HUES48 (cell line): Measurements from ENCODE around the gene MCM5.
A peak's percentile ranks its signal among the peaks of the same experiment; 100 is the strongest.
"Not testable (repeated sequence)": the region's sequence is repeated elsewhere in the genome, so short reads cannot be mapped to it uniquely, and the experiment has no call there.

Experiments
- H3K27ac ChIP-seq: one replicate; pipeline ENCODE4 v1.7.0; 2013; ENCODE audit warnings: low read depth, low read length, inconsistent platforms
- H3K27me3 ChIP-seq: 2 replicates; pipeline ENCODE4 v1.6.1; 2013; ENCODE audit warnings: mild to moderate bottlenecking, low read length; ENCODE audit not compliant: control insufficient read depth, insufficient read depth
- H3K36me3 ChIP-seq: 2 replicates; pipeline ENCODE4 v1.6.1; 2013; ENCODE audit warnings: low read length; ENCODE audit not compliant: control insufficient read depth, insufficient read depth
- H3K4me1 ChIP-seq: 2 replicates; pipeline ENCODE4 v1.6.1; 2013; ENCODE audit warnings: mild to moderate bottlenecking, low read length; ENCODE audit not compliant: control insufficient read depth, insufficient read depth
- H3K4me3 ChIP-seq: 2 replicates; pipeline ENCODE4 v1.5.1; 2013; ENCODE audit warnings: mild to moderate bottlenecking, low read depth, low read length
- H3K9ac ChIP-seq: 2 replicates; pipeline ENCODE4 v1.6.1; 2013; ENCODE audit warnings: mild to moderate bottlenecking, low read depth, low read length, moderate library complexity
- H3K9me3 ChIP-seq: 2 replicates; pipeline ENCODE4 v1.6.1; 2013; ENCODE audit warnings: low read length; ENCODE audit not compliant: control insufficient read depth, insufficient read depth

MCM5 gene

DNA sequence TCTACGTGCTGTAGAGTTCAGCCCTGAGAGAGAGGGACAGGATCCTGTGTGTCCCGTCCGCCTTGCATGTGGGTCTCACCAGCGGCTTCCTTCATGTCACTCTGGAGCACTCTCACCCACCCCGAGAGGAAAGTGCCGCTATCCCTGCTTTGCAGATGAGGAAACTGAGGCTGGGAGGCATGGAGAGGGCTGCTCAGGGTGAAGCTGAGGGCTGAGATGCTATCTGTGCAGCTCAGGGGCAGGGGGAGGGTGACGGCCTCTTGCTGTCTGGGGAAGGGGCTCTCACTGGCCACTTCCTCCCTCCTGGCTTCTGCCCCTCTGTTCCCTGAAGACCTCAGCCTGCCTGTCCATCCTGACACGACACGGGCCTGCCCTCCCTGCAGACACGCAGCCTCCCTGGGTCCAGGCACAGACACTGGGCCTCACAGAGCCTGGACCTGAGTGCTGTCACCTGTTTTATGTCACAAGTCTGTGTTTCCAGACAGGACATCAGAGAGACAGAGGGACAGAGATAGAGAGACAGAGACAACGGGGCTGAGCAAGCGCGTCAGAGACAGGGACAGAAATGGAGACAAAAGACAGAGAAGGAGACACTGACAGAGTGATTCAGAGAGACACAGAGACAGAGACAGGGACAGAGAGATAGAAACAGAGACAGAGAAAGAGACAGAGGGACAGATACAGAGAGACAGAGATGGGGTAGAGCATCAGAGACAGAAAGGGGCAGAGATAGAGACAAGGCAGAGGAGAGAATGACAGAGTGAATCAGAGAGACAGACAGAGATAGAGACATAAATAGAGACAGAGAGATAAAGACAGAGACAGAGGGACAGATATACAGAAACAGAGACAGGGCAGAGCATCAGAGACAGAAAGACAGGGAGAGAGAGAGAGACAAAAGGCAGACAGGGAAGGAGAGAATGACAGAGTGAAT is 53.1 kb downstream of the MCM5 start:
- Histone ChIP-seq H3K4me3 (no peak overlapping the region), H3K36me3 (no peaks in the 10 kb centered on the region), H3K4me1 (peaks cover 7% of the 10 kb centered on the region; the same call in 1 of the 2 replicates)

DNA sequence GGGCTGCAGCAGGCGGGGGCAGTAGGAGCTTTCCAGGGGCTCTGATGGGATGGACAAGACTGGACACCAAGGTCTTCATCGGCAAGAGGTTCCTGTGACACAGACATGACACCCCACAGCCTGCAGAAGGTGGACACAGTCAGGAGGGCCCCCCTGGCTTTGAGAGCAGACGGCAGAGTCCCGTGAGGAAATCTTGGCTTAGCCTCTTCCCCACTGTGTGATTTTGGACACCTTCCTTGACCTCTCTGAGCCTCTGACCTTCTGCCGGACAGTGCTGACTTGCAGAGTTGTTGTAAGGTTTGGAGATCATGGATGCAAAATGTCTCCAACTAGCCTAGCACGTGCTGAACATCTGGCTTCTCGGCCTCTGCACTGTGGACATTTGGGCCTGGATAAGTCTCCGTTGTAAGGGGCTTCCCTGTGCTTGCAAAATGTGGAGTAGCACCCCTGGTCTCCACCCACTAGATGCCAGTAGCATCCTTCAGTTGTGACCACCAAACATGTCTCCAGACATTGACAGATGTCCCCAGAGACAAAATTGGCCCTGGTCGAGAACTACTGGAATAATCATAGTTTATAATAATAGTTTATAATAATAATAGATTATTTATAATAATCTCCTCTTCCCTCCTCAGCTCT is 54.6 kb downstream of the MCM5 start:
- no peaks in the 10 kb centered on the region for H3K9me3 ChIP-seq

More for the DNA sequence above, 53.1 kb downstream of the MCM5 start:
- Histone ChIP-seq H3K27me3 (no peaks in the 10 kb centered on the region), H3K9me3 (no peaks in the 10 kb centered on the region), H3K27ac (no peak overlapping the region), H3K9ac (no peak overlapping the region)

DNA sequence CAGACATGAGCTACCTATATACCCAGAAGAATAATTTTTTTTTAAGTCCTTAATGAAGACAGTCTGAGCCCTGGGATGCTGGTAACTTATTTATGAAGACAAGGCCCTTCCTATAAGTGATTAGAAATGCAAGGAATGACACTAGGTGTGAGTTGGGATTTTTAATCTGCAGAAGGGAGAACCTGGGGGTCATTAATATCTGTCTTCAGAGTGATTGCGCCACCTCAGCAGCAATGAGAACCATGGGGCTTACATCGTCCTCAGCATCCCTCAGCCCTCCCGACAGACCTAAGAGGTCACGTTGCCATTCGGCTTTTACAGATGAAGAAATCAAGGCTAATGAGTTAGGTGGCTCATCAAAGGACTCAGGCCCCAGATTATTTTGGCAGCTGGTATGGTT is 55.6 kb downstream of the MCM5 start:
- H3K9ac ChIP-seq: no peak overlapping the region

More for the DNA sequence above, 54.6 kb downstream of the MCM5 start:
- no peaks in the 10 kb centered on the region for H3K36me3 ChIP-seq
- H3K27ac ChIP-seq: no peak overlapping the region
- H3K4me1 ChIP-seq: peaks cover 17% of the 10 kb centered on the region; the same call in 1 of the 2 replicates
- no peak overlapping the region for H3K9ac ChIP-seq
- no peak overlapping the region for H3K4me3 ChIP-seq
- no peaks in the 10 kb centered on the region for H3K27me3 ChIP-seq

DNA sequence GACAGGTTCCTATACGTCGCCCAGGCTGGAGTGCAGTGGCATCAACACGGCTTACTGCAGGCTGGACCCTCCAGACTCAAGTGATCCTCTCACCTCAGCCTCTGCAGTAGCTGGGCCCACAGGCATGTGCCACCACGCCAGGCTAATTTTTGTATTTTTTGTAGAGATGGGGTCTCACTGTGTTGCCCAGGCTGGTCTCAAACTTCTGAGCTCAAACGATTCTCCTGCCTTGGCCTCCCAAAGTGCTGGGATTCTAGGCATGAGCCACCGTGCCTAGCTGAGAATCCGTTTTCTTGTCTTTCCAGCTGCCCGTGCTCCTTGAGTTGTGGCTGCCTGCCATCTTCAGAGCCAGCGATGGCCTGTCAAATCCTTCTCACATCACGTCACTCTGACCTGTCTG is 56.8 kb downstream of the MCM5 start:
- Histone ChIP-seq H3K27ac (no peak overlapping the region), H3K36me3 (no peaks in the 10 kb centered on the region), H3K4me3 (no peak overlapping the region), H3K27me3 (no peaks in the 10 kb centered on the region), H3K9me3 (no peaks in the 10 kb centered on the region), H3K9ac (no peak overlapping the region), H3K4me1 (peaks cover 17% of the 10 kb centered on the region; the same call in 1 of the 2 replicates)

More for the DNA sequence above, 55.6 kb downstream of the MCM5 start:
- Histone ChIP-seq H3K4me3 (no peak overlapping the region), H3K27me3 (no peaks in the 10 kb centered on the region), H3K36me3 (no peaks in the 10 kb centered on the region), H3K9me3 (no peaks in the 10 kb centered on the region), H3K27ac (no peak overlapping the region), H3K4me1 (peaks cover 17% of the 10 kb centered on the region; the same call in 1 of the 2 replicates)

DNA sequence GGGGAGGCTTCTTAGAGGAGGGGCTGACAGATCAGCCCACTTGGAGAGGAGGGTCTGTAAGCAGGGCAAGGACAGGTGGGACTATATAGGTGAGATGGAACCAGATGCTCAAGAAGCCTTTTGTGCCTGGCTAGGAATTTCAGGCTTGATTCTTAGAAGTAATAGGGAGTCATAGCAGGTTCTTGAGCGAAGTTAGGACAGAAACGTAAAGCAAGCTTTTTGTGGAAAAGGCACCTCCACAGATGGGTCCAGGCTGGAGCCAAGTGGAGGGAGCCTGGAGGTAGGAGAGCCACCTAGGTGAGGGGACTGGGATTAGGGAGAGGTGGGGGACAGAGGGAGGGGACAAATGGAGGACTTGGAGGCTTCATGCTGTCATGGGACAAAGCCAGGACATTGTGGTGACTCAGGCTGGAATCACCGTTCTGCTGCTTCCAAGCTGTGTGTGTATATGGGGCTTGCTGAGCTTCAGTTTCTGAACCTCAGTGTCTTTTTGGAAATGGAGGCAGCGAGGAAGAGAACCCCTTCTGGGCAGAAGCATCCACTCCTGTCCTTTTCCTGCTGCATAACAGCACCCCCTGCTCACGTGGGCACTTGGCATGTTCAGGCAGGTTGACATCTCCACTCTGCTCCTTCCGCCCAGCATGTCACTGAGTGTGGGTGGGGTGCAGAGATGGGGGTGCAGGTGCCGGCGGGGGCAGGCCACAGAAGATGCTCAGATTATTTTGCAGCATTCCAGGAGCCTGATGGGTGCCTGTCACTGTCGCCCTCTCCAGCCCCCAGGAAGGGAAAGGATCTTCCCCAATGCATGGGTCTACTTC is 58.0 kb downstream of the MCM5 start:
- H3K4me3 ChIP-seq: no peak overlapping the region
- no peaks in the 10 kb centered on the region for H3K36me3 ChIP-seq
- no peak overlapping the region for H3K27ac ChIP-seq
- H3K27me3 ChIP-seq: no peaks in the 10 kb centered on the region
- H3K4me1 ChIP-seq: peaks cover 17% of the 10 kb centered on the region; the same call in 1 of the 2 replicates
- H3K9me3 ChIP-seq: no peaks in the 10 kb centered on the region
- H3K9ac ChIP-seq: no peak overlapping the region

DNA sequence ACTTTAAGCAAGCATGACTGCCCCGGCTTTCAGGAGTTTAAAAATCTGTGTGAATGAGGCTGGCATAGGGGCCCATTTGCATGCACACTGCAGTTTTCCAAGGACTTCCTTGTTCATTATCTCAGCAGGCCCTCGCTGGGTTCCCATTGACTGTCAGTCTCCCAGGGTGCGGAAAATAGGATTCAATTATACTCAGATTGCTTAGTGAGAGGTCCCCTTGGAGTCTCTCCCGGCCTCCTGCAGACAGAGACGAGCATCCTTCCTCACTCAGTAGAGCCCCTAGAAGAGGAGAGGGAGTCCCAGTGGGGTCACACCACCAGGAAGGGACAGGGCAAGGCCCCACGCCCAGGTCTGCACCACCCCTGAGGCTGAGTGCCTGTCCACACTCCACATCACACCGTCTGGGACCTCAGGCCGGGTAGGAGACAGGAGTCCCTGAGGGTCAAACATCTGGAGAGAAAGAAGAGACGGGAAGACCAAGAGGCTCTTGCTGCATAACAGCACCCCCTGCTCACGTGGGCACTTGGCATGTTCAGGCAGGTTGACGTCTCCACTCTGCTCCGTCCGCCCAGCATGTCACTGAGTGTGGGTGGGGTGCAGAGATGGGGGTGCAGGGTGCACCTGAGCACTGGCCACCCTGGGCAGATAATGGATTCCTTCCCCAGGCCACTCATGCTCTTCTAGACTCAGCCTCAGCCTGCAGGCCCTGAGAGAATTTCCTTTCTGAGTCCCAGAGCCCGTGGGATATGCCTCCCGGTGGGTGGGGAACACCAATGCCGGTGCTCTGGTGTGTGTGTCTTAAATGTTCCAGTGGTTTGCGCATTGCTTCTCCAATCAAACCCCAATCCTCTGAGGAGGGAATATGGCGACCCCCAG is 58.8 kb downstream of the MCM5 start:
- Histone ChIP-seq H3K27ac (peak overlapping the region; percentile 44), H3K4me1 (peaks cover 17% of the 10 kb centered on the region; the same call in 1 of the 2 replicates)

DNA sequence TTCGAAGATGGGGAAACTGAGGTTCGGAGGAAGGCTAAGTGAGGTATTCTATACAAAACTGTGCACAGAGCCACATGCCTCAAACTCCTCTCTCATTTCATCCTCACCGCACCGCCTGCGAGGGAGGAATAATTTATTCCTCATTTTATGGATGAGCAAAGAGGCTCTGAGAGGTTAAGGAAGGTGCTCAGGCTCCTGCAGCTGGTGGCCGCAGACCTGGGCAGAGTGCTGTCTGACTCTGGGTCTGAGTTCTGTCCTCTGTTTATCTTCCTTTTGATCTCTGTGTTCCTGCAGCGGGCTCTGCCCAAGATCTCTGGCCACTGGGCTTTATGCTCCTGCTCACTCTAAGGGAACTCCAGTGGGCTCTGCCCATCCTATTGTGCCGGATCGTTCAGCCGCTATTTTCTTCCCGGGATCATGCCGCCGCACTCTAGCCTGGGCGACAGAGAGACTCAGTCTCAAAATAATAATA is 59.5 kb downstream of the MCM5 start:
- Histone ChIP-seq H3K9me3 (no peaks in the 10 kb centered on the region), H3K27ac (no peak overlapping the region), H3K36me3 (no peaks in the 10 kb centered on the region), H3K4me3 (no peak overlapping the region), H3K4me1 (peaks cover 17% of the 10 kb centered on the region; the same call in 1 of the 2 replicates), H3K9ac (no peak overlapping the region), H3K27me3 (no peaks in the 10 kb centered on the region)

More for the DNA sequence above, 58.8 kb downstream of the MCM5 start:
- Histone ChIP-seq H3K27me3 (no peaks in the 10 kb centered on the region), H3K9me3 (no peaks in the 10 kb centered on the region), H3K4me3 (no peak overlapping the region), H3K9ac (no peak overlapping the region), H3K36me3 (no peaks in the 10 kb centered on the region)

DNA sequence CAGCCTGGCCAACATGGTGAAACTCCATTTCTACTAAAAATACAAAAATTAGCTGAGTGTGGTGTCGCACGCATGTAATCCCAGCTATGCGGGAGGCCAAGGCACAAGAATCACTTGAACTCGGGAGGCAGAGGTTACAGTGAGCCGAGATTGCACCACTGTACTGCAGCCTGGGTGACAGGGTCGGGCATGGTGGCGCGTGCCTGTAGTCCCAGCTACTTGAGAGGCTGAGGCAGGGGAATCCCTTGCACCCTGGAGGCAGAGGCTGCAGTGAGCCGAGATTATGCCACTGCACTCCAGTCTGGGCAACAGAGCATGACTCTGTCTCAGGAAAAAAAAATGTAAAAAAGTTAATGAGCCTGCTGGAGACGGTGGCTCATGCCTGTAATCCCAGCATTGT is 60.0 kb downstream of the MCM5 start:
- H3K27ac ChIP-seq, H3K27me3 ChIP-seq, H3K36me3 ChIP-seq, H3K9ac ChIP-seq, H3K9me3 ChIP-seq, H3K4me3 ChIP-seq: not testable (repeated sequence)
- peaks cover 17% of the 10 kb centered on the region; the same call in 1 of the 2 replicates for H3K4me1 ChIP-seq

DNA sequence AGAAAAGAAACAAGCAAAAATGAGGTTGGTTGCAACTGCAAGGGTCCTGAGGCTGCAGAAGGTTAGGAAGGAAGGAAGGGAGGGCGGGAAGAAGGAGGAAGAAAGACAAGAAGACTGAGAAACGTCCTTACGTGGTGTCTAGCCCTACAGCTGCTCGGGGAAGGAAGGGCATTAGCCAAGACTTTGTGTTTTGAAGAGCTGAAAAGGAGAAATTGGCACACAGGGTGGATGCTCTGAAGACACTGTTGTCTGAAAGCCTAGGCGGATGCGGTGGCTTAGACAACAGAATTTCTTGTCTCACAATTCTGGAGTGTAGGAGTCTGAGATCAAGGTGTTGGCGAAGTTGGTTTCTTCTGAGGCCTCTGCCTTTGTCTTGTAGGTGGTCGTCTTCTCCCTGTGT is 60.7 kb downstream of the MCM5 start:
- H3K9ac ChIP-seq: no peak overlapping the region
- no peaks in the 10 kb centered on the region for H3K36me3 ChIP-seq
- H3K27ac ChIP-seq: no peak overlapping the region
- no peaks in the 10 kb centered on the region for H3K27me3 ChIP-seq
- H3K4me1 ChIP-seq: peaks cover 17% of the 10 kb centered on the region; the same call in 1 of the 2 replicates
- no peaks in the 10 kb centered on the region for H3K9me3 ChIP-seq
- H3K4me3 ChIP-seq: no peak overlapping the region
